H1 (cell line): ENCODE measurements around the gene SLC24A4. TPM values are rescaled to one million over a fixed set of nuclear protein-coding genes. Genes with fewer than 3 reads are reported as not detected.

ENCODE experiments used
- CTCF ChIA-PET: fragments of 300-600 bp; sonication (Branson Sonifier 250); formaldehyde crosslinking; loops from one replicate; lab custom pipeline; 2021; ENCODE audit not compliant: partially characterized antibody; lab: Charles Lee
- POLR2A ChIA-PET: fragments of 300-600 bp; sonication (Branson Sonifier 250); formaldehyde crosslinking; loops from one replicate; lab custom pipeline; 2021; ENCODE audit warnings: inconsistent platforms; ENCODE audit not compliant: partially characterized antibody; lab: Charles Lee
- DNase-seq, 2 experiments: peaks; one replicate each; pipeline versions ENCODE4 v3.0.0 to v3.0.0-alpha.2; 2010 to 2022; ENCODE audit warnings: low spot score in 2 of 2, low read depth in 1 of 2, mixed read lengths in 1 of 2
- FAIRE-seq: peaks from 2 replicates; lab custom pipeline; 2011; peaks lifted over from hg19 to GRCh38; lab: Jason Lieb, UNC
- H2AFZ ChIP-seq: 2 replicates; pipeline ENCODE4 v1.8.1; 2012; ENCODE audit warnings: low read length, inconsistent platforms
- H2AK5ac ChIP-seq: 2 replicates; pipeline ENCODE4 v1.6.1; 2013; ENCODE audit warnings: low read depth, low read length
- H2BK120ac ChIP-seq: replicated peaks from 2 replicates; pipeline ENCODE3; 2013; ENCODE audit warnings: low read depth, low read length, inconsistent platforms
- H2BK12ac ChIP-seq: 2 replicates; pipeline ENCODE4 v1.6.1; 2013; ENCODE audit warnings: low read depth, low read length
- H2BK15ac ChIP-seq: 2 replicates; pipeline ENCODE4 v1.6.1; 2013; ENCODE audit warnings: low read length
- H2BK20ac ChIP-seq: 2 replicates; pipeline ENCODE4 v1.6.1; 2013; ENCODE audit warnings: low read length
- H2BK5ac ChIP-seq: 2 replicates; pipeline ENCODE4 v1.6.1; 2013; ENCODE audit warnings: low read depth, low read length
- H3K14ac ChIP-seq: 2 replicates; pipeline ENCODE4 v1.6.1; 2013; ENCODE audit warnings: inconsistent platforms; ENCODE audit not compliant: insufficient read length
- H3K18ac ChIP-seq: 2 replicates; pipeline ENCODE4 v1.6.1; 2013; ENCODE audit warnings: low read length; ENCODE audit errors: extremely low read depth
- H3K23ac ChIP-seq: 2 replicates; pipeline ENCODE4 v1.6.1; 2013; ENCODE audit warnings: inconsistent platforms; ENCODE audit not compliant: insufficient read length
- H3K23me2 ChIP-seq: 2 replicates; pipeline ENCODE4 v1.6.1; 2013; ENCODE audit warnings: low read depth, low read length
- H3K27ac ChIP-seq: 2 replicates; pipeline ENCODE4 v1.6.1; 2011; ENCODE audit warnings: low read depth, low read length, inconsistent platforms
- H3K27me3 ChIP-seq, 4 experiments: replicated peaks in 1 of 4; 1 replicate in 1 of 4; 2 replicates in 3 of 4; pipeline versions ENCODE4 v1.6.1 to v1.8.1; 2011 to 2013; ENCODE audit warnings: low read length in 3 of 4, mild to moderate bottlenecking in 3 of 4, inconsistent platforms in 2 of 4, mixed read lengths in 2 of 4, moderate library complexity in 1 of 4; ENCODE audit not compliant: control insufficient read depth in 3 of 4, insufficient read depth in 3 of 4; ENCODE audit errors: extremely low read depth in 1 of 4
- H3K36me3 ChIP-seq, 4 experiments: 2 replicates each; pipeline versions ENCODE4 v1.6.1 to v1.8.1; 2011 to 2013; ENCODE audit warnings: mild to moderate bottlenecking in 4 of 4, low read length in 3 of 4, moderate library complexity in 2 of 4, control low read depth in 1 of 4, inconsistent platforms in 1 of 4; ENCODE audit not compliant: insufficient read depth in 4 of 4, control insufficient read depth in 2 of 4
- H3K4ac ChIP-seq: replicated peaks from 2 replicates; pipeline ENCODE3; 2013; ENCODE audit warnings: low read length, low read depth, mixed read lengths, inconsistent platforms; ENCODE audit not compliant: insufficient read length
- H3K4me1 ChIP-seq, 4 experiments: replicated peaks in 1 of 4; 1 replicate in 1 of 4; 2 replicates in 3 of 4; pipeline versions ENCODE4 v1.6.1 to v1.8.1; 2011 to 2013; ENCODE audit warnings: low read length in 3 of 4, inconsistent platforms in 2 of 4, mixed read lengths in 1 of 4; ENCODE audit not compliant: insufficient read depth in 4 of 4, control insufficient read depth in 3 of 4
- H3K4me2 ChIP-seq, 2 experiments: 2 replicates each; pipeline versions ENCODE4 v1.6.1 to v1.8.1; 2011 to 2013; ENCODE audit warnings: low read depth in 2 of 2, low read length in 2 of 2, control low read depth in 1 of 2, inconsistent platforms in 1 of 2, mild to moderate bottlenecking in 1 of 2; ENCODE audit not compliant: insufficient read depth in 1 of 2
- H3K4me3 ChIP-seq, 4 experiments: fragments of 200-600, 300-600 bp in 1 of 4; sonication (generic), shearing (Covaris generic), sonication (Bioruptor Twin) in 1 of 4; 2 replicates each; pipeline versions ENCODE4 v1.5.1 to v1.8.1; 2011 to 2016; ENCODE audit warnings: low read length in 4 of 4, low read depth in 3 of 4, control low read depth in 2 of 4, inconsistent platforms in 2 of 4, mild to moderate bottlenecking in 2 of 4, mixed read lengths in 1 of 4, moderate library complexity in 1 of 4; ENCODE audit not compliant: insufficient read depth in 2 of 4; ENCODE audit errors: extremely low read depth in 1 of 4
- H3K56ac ChIP-seq: replicated peaks from 2 replicates; pipeline ENCODE3; 2013; ENCODE audit warnings: low read depth, mild to moderate bottlenecking, mixed read lengths, low read length, inconsistent platforms; ENCODE audit not compliant: insufficient read length
- H3K79me1 ChIP-seq: 2 replicates; pipeline ENCODE4 v1.6.1; 2013; ENCODE audit warnings: low read depth, low read length, control low read depth
- H3K79me2 ChIP-seq, 2 experiments: 2 replicates each; pipeline versions ENCODE4 v1.6.1 to v1.8.1; 2012 to 2013; ENCODE audit warnings: low read length in 2 of 2, mild to moderate bottlenecking in 2 of 2, inconsistent platforms in 1 of 2; ENCODE audit not compliant: insufficient read depth in 2 of 2, control insufficient read depth in 1 of 2
- H3K9ac ChIP-seq, 4 experiments: replicated peaks in 1 of 4; 1 replicate in 1 of 4; 2 replicates in 3 of 4; pipeline versions ENCODE4 v1.6.1 to v1.8.1; 2011 to 2013; ENCODE audit warnings: low read depth in 3 of 4, low read length in 3 of 4, control low read depth in 2 of 4, mild to moderate bottlenecking in 2 of 4, moderate library complexity in 2 of 4, inconsistent platforms in 1 of 4; ENCODE audit errors: extremely low read depth in 1 of 4
- H3K9me3 ChIP-seq, 2 experiments: 2 replicates each; pipeline versions ENCODE4 v1.6.1 to v1.8.1; 2012 to 2013; ENCODE audit warnings: mild to moderate bottlenecking in 2 of 2, moderate library complexity in 2 of 2, control low read depth in 1 of 2, inconsistent platforms in 1 of 2, low read depth in 1 of 2, low read length in 1 of 2, mixed read lengths in 1 of 2; ENCODE audit not compliant: insufficient read depth in 2 of 2
- H4K20me1 ChIP-seq, 2 experiments: replicated peaks in 1 of 2; 2 replicates each; pipeline versions ENCODE3 to v1.8.1; 2011 to 2013; ENCODE audit warnings: inconsistent platforms in 2 of 2, low read length in 2 of 2, mild to moderate bottlenecking in 1 of 2; ENCODE audit not compliant: insufficient read depth in 2 of 2, control insufficient read depth in 1 of 2
- H4K5ac ChIP-seq: 2 replicates; pipeline ENCODE4 v1.6.1; 2013; ENCODE audit warnings: low read length, low read depth, mixed read lengths, inconsistent platforms; ENCODE audit not compliant: insufficient read length
- H4K8ac ChIP-seq: 2 replicates; pipeline ENCODE4 v1.8.0; 2013; ENCODE audit warnings: mild to moderate bottlenecking, moderate library complexity, low read length, inconsistent platforms; ENCODE audit not compliant: insufficient read depth; ENCODE audit errors: extremely low read depth
- H4K91ac ChIP-seq: replicated peaks from 2 replicates; pipeline ENCODE3; 2013; ENCODE audit warnings: low read length, mixed read lengths, inconsistent platforms; ENCODE audit not compliant: insufficient read length
- BACH1 ChIP-seq: IDR thresholded peaks from 2 replicates; pipeline ENCODE4 v1.6.1; 2012; ENCODE audit warnings: low read length, improper control_type of control experiment
- CEBPB ChIP-seq: IDR thresholded peaks from 2 replicates; pipeline ENCODE4 v1.6.1; 2012; ENCODE audit warnings: low read depth, low read length
- EZH2 ChIP-seq: fragments of 200-600 bp; sonication (generic); IDR thresholded peaks from 2 replicates; pipeline ENCODE4 v1.7.1; 2012; ENCODE audit warnings: low read depth, mild to moderate bottlenecking, moderate library complexity, low read length, inconsistent platforms; ENCODE audit not compliant: severe bottlenecking
- TAF1 ChIP-seq: IDR thresholded peaks from 2 replicates; pipeline ENCODE4 v1.6.1; 2011; ENCODE audit warnings: mild to moderate bottlenecking, low read depth, low read length
- WGBS, 2 experiments: shearing (Covaris generic) in 1 of 2; methylation state at CpG; one replicate each; pipeline versions ENCODE4 v1.1.6 to v1.1.7; 2013 to 2015; ENCODE audit warnings: low lambda C conversion rate in 2 of 2, mixed read lengths in 2 of 2, inconsistent platforms in 1 of 2, low coverage in 1 of 2, missing lambda C conversion rate in 1 of 2; ENCODE audit not compliant: insufficient replicate concordance in 2 of 2, insufficient coverage in 1 of 2, insufficient read length in 1 of 2; ENCODE audit errors: extremely low coverage in 1 of 2, missing lambda C conversion rate in 1 of 2; 5-methylcytosine and 5-hydroxymethylcytosine counted together
- polyA plus RNA-seq, 7 experiments: library from polyadenylated mRNA; depleted of rRNA in 3 of 7; stranded (reverse) in 5 of 7; unstranded in 2 of 7; fragments of >200 nt in 5 of 7; fragments of 200-250 nt in 2 of 7; gene quantifications; 1 replicate in 5 of 7; 2 replicates in 1 of 7; 4 replicates in 1 of 7; pipeline versions ENCODE4 v1.2.1 to v1.2.3, GENCODE V29; 2011 to 2013; ENCODE audit warnings: missing spikeins in 2 of 7, mixed read lengths in 2 of 7
- total RNA-seq: library from RNA; stranded (reverse); fragmentation: NEBNext Ultra II Directional; extraction: Animal tissue kit (Norgen Biotek cat#: 25700); gene quantifications from 2 replicates; pipeline ENCODE4 v1.2.1, GENCODE V29; 2021
- TF ChIP-seq, protein P1 (sequence below): IDR thresholded peaks from 2 replicates; pipeline ENCODE4 v1.6.1; 2012; ENCODE audit warnings: inconsistent platforms

SLC24A4 gene
- total and polyA plus RNA-seq, 2 of the 8 experiments (the other 6 are each of a cell fraction or from before 2014, with no cell fraction given): 0.27 to 0.89 TPM

GRCh38 chr14:92493024-92493423 is 170.1 kb downstream of the SLC24A4 start:
- H2BK5ac ChIP-seq: no peak overlapping the region
- H2BK20ac ChIP-seq: no peak overlapping the region
- H3K4me2 ChIP-seq: no peak overlapping the region
- H3K79me1 ChIP-seq: no peaks in the 10 kb centered on the region
- DNase-seq: peak in 1 of 2 experiments; percentile 30
- H3K79me2 ChIP-seq: no peaks in the 10 kb centered on the region
- H2BK120ac ChIP-seq: no peak overlapping the region
- no peak overlapping the region for H3K4ac ChIP-seq
- CTCF ChIA-PET: interaction anchor here (1.5 to 2.0 kb wide), 2 partner anchors 10 to 21 kb away, joined by 5 to 8 read pairs; partner anchors contain the start of gene RIN3
- H2BK15ac ChIP-seq: no peak overlapping the region
- H3K27me3 ChIP-seq: peaks cover 0 to 2% (median 0%) of the 10 kb centered on the region in 4 experiments; a peak in 3 of 7 replicates
- no peak overlapping the region for H2AFZ ChIP-seq
- no peak overlapping the region for H2BK12ac ChIP-seq
- H2AK5ac ChIP-seq: no peak overlapping the region
- H3K4me1 ChIP-seq: peaks cover 0 to 5% (median 2%) of the 10 kb centered on the region in 4 experiments; a peak in 5 of 7 replicates
- no peaks in the 10 kb centered on the region for H3K9me3 ChIP-seq
- H4K8ac ChIP-seq: no peak overlapping the region
- no peak overlapping the region for H3K27ac ChIP-seq
- H3K14ac ChIP-seq: no peak overlapping the region
- H4K5ac ChIP-seq: no peak overlapping the region
- 96% methylated on average over 10 of the region's 10 CpGs; no CpG with 5 or more reads in 1 of the 2 experiments for WGBS, 2 experiments
- no peaks in the 10 kb centered on the region for H3K36me3 ChIP-seq
- H3K56ac ChIP-seq: no peak overlapping the region
- H4K20me1 ChIP-seq: no peaks in the 10 kb centered on the region
- no peak overlapping the region for H3K18ac ChIP-seq
- H3K23me2 ChIP-seq: no peaks in the 10 kb centered on the region
- H3K4me3 ChIP-seq: no peak overlapping the region
- POLR2A ChIA-PET: no interaction called here
- FAIRE-seq: no peak
- no peak overlapping the region for H3K9ac ChIP-seq
- no peak overlapping the region for H3K23ac ChIP-seq
- H4K91ac ChIP-seq: no peak overlapping the region
- TF ChIP-seq, protein P1, sequence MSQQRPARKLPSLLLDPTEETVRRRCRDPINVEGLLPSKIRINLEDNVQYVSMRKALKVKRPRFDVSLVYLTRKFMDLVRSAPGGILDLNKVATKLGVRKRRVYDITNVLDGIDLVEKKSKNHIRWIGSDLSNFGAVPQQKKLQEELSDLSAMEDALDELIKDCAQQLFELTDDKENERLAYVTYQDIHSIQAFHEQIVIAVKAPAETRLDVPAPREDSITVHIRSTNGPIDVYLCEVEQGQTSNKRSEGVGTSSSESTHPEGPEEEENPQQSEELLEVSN: no peak
- TF ChIP-seq EZH2 (no peak), TAF1 (no peak), CEBPB (no peak), BACH1 (no peak)
